ENCODE measurements around the gene BAIAP3. TPM values are rescaled to one million over a fixed set of nuclear protein-coding genes. Genes with fewer than 3 reads are reported as not detected.

Gene BAIAP3
- total and polyA plus RNA-seq, 2 experiments from 2014 or later, result 5.2 to 13.0 TPM

DNA sequence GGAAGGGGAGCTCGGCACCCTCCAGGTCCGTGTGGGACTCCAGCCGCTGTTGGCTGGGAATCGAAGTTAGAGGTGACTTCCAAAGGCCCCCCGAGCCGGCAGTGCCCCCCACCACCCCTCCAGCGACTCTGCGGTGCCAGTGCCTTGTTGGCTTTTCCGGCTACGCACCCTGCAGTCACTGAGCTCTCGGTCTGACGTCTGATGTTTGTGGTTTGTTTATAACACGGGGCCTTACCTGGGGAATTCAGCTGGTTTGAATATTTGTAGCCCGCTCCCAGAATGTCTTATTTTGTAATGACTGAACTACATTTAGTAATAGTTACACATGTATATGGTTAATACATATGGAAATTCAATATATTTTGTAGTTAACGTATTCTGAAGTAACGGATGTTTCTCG, 7.1 kb upstream of the BAIAP3 start:
- ATAC-seq (no peak), DNase-seq (ENCODE audit: low spot score) (no peak)
- Mint-ChIP-seq H3K9me3 (no peaks in the 10 kb centered on the region), H3K27me3 (ENCODE audit: insufficient read depth, low read depth, poor library complexity) (peaks cover 13% of the 10 kb centered on the region), H3K4me3 (peak overlapping the region; percentile 5; the same call in 1 of the 3 replicates), H3K27ac (no peak overlapping the region), H3K4me1 (peaks cover 9% of the 10 kb centered on the region), H3K36me3 (ENCODE audit: low read depth) (peaks cover 32% of the 10 kb centered on the region)
- H3K9me2 ChIP-seq (ENCODE audit: insufficient read depth), result no peaks in the 10 kb centered on the region
- H3K36me3 ChIP-seq (ENCODE audit: insufficient read depth), result no peaks in the 10 kb centered on the region
- H3K4me2 ChIP-seq, result no peak overlapping the region
- H3K79me2 ChIP-seq (replicated peaks; ENCODE audit: insufficient read depth), result no peaks in the 10 kb centered on the region
- TF ChIP-seq NANOG (IDR thresholded peaks at IDR 0.05; ENCODE audit: borderline replicate concordance) (no peak), STAT1 (IDR thresholded peaks at IDR 0.05; ENCODE audit: unreplicated experiment) (no peak), ZNF331 (CRISPR knock-in tag; IDR thresholded peaks at IDR 0.05; ENCODE audit: low read depth) (no peak), JUNB (IDR thresholded peaks at IDR 0.05; ENCODE audit: unreplicated experiment) (no peak), EZH2phosphoT487 (IDR thresholded peaks at IDR 0.05; ENCODE audit: unreplicated experiment) (no peak), ZNF462 (CRISPR knock-in tag; IDR thresholded peaks at IDR 0.05) (no peak), ETS1 (IDR thresholded peaks at IDR 0.05) (no peak), EZH2 (IDR thresholded peaks at IDR 0.05; ENCODE audit: low read depth, unreplicated experiment) (no peak), POLR2AphosphoS5 (IDR thresholded peaks at IDR 0.05; ENCODE audit: low read depth) (no peak)
- TF ChIP-seq, protein P1, sequence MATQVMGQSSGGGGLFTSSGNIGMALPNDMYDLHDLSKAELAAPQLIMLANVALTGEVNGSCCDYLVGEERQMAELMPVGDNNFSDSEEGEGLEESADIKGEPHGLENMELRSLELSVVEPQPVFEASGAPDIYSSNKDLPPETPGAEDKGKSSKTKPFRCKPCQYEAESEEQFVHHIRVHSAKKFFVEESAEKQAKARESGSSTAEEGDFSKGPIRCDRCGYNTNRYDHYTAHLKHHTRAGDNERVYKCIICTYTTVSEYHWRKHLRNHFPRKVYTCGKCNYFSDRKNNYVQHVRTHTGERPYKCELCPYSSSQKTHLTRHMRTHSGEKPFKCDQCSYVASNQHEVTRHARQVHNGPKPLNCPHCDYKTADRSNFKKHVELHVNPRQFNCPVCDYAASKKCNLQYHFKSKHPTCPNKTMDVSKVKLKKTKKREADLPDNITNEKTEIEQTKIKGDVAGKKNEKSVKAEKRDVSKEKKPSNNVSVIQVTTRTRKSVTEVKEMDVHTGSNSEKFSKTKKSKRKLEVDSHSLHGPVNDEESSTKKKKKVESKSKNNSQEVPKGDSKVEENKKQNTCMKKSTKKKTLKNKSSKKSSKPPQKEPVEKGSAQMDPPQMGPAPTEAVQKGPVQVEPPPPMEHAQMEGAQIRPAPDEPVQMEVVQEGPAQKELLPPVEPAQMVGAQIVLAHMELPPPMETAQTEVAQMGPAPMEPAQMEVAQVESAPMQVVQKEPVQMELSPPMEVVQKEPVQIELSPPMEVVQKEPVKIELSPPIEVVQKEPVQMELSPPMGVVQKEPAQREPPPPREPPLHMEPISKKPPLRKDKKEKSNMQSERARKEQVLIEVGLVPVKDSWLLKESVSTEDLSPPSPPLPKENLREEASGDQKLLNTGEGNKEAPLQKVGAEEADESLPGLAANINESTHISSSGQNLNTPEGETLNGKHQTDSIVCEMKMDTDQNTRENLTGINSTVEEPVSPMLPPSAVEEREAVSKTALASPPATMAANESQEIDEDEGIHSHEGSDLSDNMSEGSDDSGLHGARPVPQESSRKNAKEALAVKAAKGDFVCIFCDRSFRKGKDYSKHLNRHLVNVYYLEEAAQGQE (IDR thresholded peaks at IDR 0.05; ENCODE audit: unreplicated experiment), result no peak
- TF ChIP-seq, protein P2, sequence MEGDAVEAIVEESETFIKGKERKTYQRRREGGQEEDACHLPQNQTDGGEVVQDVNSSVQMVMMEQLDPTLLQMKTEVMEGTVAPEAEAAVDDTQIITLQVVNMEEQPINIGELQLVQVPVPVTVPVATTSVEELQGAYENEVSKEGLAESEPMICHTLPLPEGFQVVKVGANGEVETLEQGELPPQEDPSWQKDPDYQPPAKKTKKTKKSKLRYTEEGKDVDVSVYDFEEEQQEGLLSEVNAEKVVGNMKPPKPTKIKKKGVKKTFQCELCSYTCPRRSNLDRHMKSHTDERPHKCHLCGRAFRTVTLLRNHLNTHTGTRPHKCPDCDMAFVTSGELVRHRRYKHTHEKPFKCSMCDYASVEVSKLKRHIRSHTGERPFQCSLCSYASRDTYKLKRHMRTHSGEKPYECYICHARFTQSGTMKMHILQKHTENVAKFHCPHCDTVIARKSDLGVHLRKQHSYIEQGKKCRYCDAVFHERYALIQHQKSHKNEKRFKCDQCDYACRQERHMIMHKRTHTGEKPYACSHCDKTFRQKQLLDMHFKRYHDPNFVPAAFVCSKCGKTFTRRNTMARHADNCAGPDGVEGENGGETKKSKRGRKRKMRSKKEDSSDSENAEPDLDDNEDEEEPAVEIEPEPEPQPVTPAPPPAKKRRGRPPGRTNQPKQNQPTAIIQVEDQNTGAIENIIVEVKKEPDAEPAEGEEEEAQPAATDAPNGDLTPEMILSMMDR (conservative IDR thresholded peaks at IDR 0.05; ENCODE audit: low read depth in 2 of 2), result no peak
- 0 out of 2 replicates have a peak overlapping the region, but pooled peaks have one; percentile 65 for H3K27ac ChIP-seq (ENCODE audit: low read depth)
- peaks cover 2% of the 10 kb centered on the region for H3K4me1 ChIP-seq (ENCODE audit: insufficient read depth)
- H3F3A ChIP-seq (replicated peaks; ENCODE audit: low read depth), result peaks cover 8% of the 10 kb centered on the region; the same call in 1 of the 2 replicates
- H4K20me1 ChIP-seq (replicated peaks; ENCODE audit: insufficient read depth), result no peaks in the 10 kb centered on the region; the same call in 1 of the 2 replicates
- H3K27me3 ChIP-seq (ENCODE audit: insufficient read depth), result no peaks in the 10 kb centered on the region
- H3K4me3 ChIP-seq, result no peak overlapping the region
- no peak overlapping the region for H2AFZ ChIP-seq

Data from GM23338 (cell line).